HG02623 (cell line): ENCODE measurements around the gene RILPL1.
"Not testable (repeated sequence)": the region's sequence is repeated elsewhere in the genome, so short reads cannot be mapped to it uniquely, and the experiment has no call there.

ENCODE experiments used
- ATAC-seq: cut with Tn5 transposase; IDR thresholded peaks from one replicate; pipeline ENCODE4 v1.9.1; 2021; ENCODE audit warnings: moderate library complexity; ENCODE audit not compliant: unreplicated experiment

Gene RILPL1

GRCh38 chr12:123533672-123534643 lies at the start of gene RILPL1:
Gene RILPL1 (minus strand): TSS chr12:123533719. CDS start chr12:123533482, 237 bp downstream.
- ATAC-seq, result no peak

GRCh38 chr12:123580772-123581171 lies 47.3 kb upstream of the RILPL1 start:
- no peak for ATAC-seq

GRCh38 chr12:123578829-123579228 lies 45.3 kb upstream of the RILPL1 start:
- ATAC-seq, result not testable (repeated sequence)

- no peak for ATAC-seq
Observed at GRCh38 chr12:123578243-123578642, 44.7 kb upstream of the RILPL1 start.

GRCh38 chr12:123576611-123577010 lies 43.1 kb upstream of the RILPL1 start:
- no peak for ATAC-seq

GRCh38 chr12:123573870-123574269 lies 40.4 kb upstream of the RILPL1 start:
- ATAC-seq, result no peak

- no peak for ATAC-seq
Observed at GRCh38 chr12:123572391-123572790, 38.9 kb upstream of the RILPL1 start.

GRCh38 chr12:123571343-123571813 lies 37.9 kb upstream of the RILPL1 start:
- ATAC-seq, result no peak

- ATAC-seq, result no peak
Observed at GRCh38 chr12:123559468-123559867, 25.9 kb upstream of the RILPL1 start.

GRCh38 chr12:123558487-123558886 lies 25.0 kb upstream of the RILPL1 start:
- not testable (repeated sequence) for ATAC-seq

- ATAC-seq, result not testable (repeated sequence)
Observed at GRCh38 chr12:123554843-123555242, 21.3 kb upstream of the RILPL1 start.

- not testable (repeated sequence) for ATAC-seq
Observed at GRCh38 chr12:123554136-123554535, 20.6 kb upstream of the RILPL1 start.

GRCh38 chr12:123550700-123551099 lies 17.2 kb upstream of the RILPL1 start:
- no peak for ATAC-seq

GRCh38 chr12:123548107-123548506 lies 14.6 kb upstream of the RILPL1 start:
- no peak for ATAC-seq

- no peak for ATAC-seq
Observed at GRCh38 chr12:123546281-123546680, 12.8 kb upstream of the RILPL1 start.

- no peak for ATAC-seq
Observed at GRCh38 chr12:123543541-123543940, 10.0 kb upstream of the RILPL1 start.

GRCh38 chr12:123540899-123541662 lies 7.6 kb upstream of the RILPL1 start:
- ATAC-seq, result no peak

- ATAC-seq, result not testable (repeated sequence)
Observed at GRCh38 chr12:123535952-123536351, 2.4 kb upstream of the RILPL1 start.

GRCh38 chr12:123532808-123533649 lies 490 bp downstream of the RILPL1 start:
- no peak for ATAC-seq

GRCh38 chr12:123532019-123532418 lies 1.5 kb downstream of the RILPL1 start:
- no peak for ATAC-seq

GRCh38 chr12:123531091-123531490 lies 2.4 kb downstream of the RILPL1 start:
- no peak for ATAC-seq
